Adrenal gland (tissue), 5 donors: ENCODE measurements around the gene DPYD.

ENCODE experiments used
- CTCF ChIP-seq, 6 experiments: fragments of 450-650 bp in 4 of 6; fragments of 200-600 bp in 2 of 6; sonication (generic) in 1 of 6; IDR thresholded peaks; 1 replicate in 5 of 6; 2 replicates in 1 of 6; pipeline versions ENCODE4 v1.5.1 to v1.8.0; 2016 to 2021; ENCODE audit warnings: antibody characterized with exemption in 6 of 6, mild to moderate bottlenecking in 2 of 6, moderate library complexity in 1 of 6
- POLR2A ChIP-seq, 2 donors: fragments of 450-650 bp; IDR thresholded peaks; one replicate each; pipeline ENCODE4 v1.6.1; 2017; ENCODE audit warnings: antibody characterized with exemption in 2 of 2, mild to moderate bottlenecking in 2 of 2, moderate library complexity in 1 of 2
- donor health status: DM: no; HTN: no; CAD: no.

- TF ChIP-seq CTCF (IDR thresholded peaks at IDR 0.05) (no peak), POLR2A (IDR thresholded peaks at IDR 0.05) (no peak)
Measured at GRCh38 chr1:97201641-97202040, 719.2 kb downstream of the DPYD start.
